ENCODE results near the gene ATP11A. TPM values are rescaled to one million over a fixed set of nuclear protein-coding genes. Genes with fewer than 3 reads are reported as not detected.

ATP11A gene
- total RNA-seq, 6 experiments from 2014 or later, result 24.3 to 57.4 (median 33.1) TPM

GRCh38 chr13:112664501-112665203, 25.2 kb upstream of the ATP11A start:
- intact Hi-C loops (cut with DNase I), result no loop called here
- WGBS (ENCODE audit: insufficient coverage, low coverage, low lambda C conversion rate, missing lambda C conversion rate), result 82% methylated on average over 3 of the region's 22 CpGs
- DNase-seq (peak in 1 of 3 donors; percentile 39), ATAC-seq (no peak)
- no peaks in the 10 kb centered on the region for H3K27me3 ChIP-seq
- no peaks in the 10 kb centered on the region for H3K4me1 ChIP-seq
- no peaks in the 10 kb centered on the region for H3K9me3 ChIP-seq
- TF ChIP-seq POLR2A (IDR thresholded peaks at IDR 0.05) (no peak), CTCF (IDR thresholded peaks at IDR 0.05) (no peak)
- H3K36me3 ChIP-seq, result no peaks in the 10 kb centered on the region
- no peak overlapping the region for H3K27ac ChIP-seq
- H3K4me3 ChIP-seq, result no peak overlapping the region

- DNase-seq, result peak in 1 of 3 donors; percentile 28
- Histone ChIP-seq H3K4me1 (no peaks in the 10 kb centered on the region), H3K27me3 (no peaks in the 10 kb centered on the region), H3K9me3 (no peaks in the 10 kb centered on the region), H3K27ac (no peak overlapping the region), H3K4me3 (no peak overlapping the region), H3K36me3 (no peaks in the 10 kb centered on the region)
- whole genome bisulfite sequencing (ENCODE audit: insufficient coverage, low coverage, low lambda C conversion rate, missing lambda C conversion rate), result 92% methylated on average over 8 of the region's 13 CpGs
- intact Hi-C loops (cut with DNase I), result no loop called here
- ATAC-seq, result no peak
- TF ChIP-seq POLR2A (IDR thresholded peaks at IDR 0.05) (no peak), CTCF (IDR thresholded peaks at IDR 0.05) (no peak)
Observed at GRCh38 chr13:112668924-112669323, 20.9 kb upstream of the ATP11A start.

GRCh38 chr13:112669881-112670499, 19.8 kb upstream of the ATP11A start:
- no peak for TF ChIP-seq CTCF (IDR thresholded peaks at IDR 0.05)
- TF ChIP-seq POLR2A (IDR thresholded peaks at IDR 0.05), result no peak
- intact Hi-C loops (cut with DNase I), result no loop called here
- H3K4me3 ChIP-seq, result no peak overlapping the region
- no peaks in the 10 kb centered on the region for H3K4me1 ChIP-seq
- WGBS (ENCODE audit: insufficient coverage, low coverage, low lambda C conversion rate, missing lambda C conversion rate), result 67% methylated on average over 8 of the region's 10 CpGs
- no peaks in the 10 kb centered on the region for H3K27me3 ChIP-seq
- peak in 2 of 4 donors; percentile 25 to 35 for ATAC-seq
- H3K9me3 ChIP-seq, result no peaks in the 10 kb centered on the region
- H3K36me3 ChIP-seq, result no peaks in the 10 kb centered on the region
- peak in 1 of 3 donors; percentile 35 for DNase-seq
- H3K27ac ChIP-seq, result no peak overlapping the region

GRCh38 chr13:112670864-112671263, 19.0 kb upstream of the ATP11A start:
- DNase-seq, result peak in 1 of 3 donors; percentile 30
- no peak for ATAC-seq
- Histone ChIP-seq H3K36me3 (no peaks in the 10 kb centered on the region), H3K4me1 (no peaks in the 10 kb centered on the region), H3K9me3 (no peaks in the 10 kb centered on the region), H3K27me3 (no peaks in the 10 kb centered on the region), H3K4me3 (no peak overlapping the region), H3K27ac (no peak overlapping the region)
- intact Hi-C loops (cut with DNase I), result no loop called here
- TF ChIP-seq CTCF (IDR thresholded peaks at IDR 0.05) (no peak), POLR2A (IDR thresholded peaks at IDR 0.05) (no peak)
- WGBS (ENCODE audit: insufficient coverage, low coverage, low lambda C conversion rate, missing lambda C conversion rate), result 40% methylated on average over 8 of the region's 9 CpGs
